Retinal pigment epithelial cell (primary cell): Measurements from ENCODE around the gene RPEL1.

Experiments used
- DNase-seq: peaks from one replicate; pipeline ENCODE4 v3.0.0-alpha.2; 2010; ENCODE audit warnings: low read depth
- H3K4me3 ChIP-seq: 2 replicates; pipeline ENCODE4 v1.5.1; 2011; ENCODE audit warnings: mild to moderate bottlenecking, low read length, control low read depth, moderate library complexity
- CTCF ChIP-seq: conservative IDR thresholded peaks from 2 replicates; pipeline ENCODE4 v1.5.1; 2011; ENCODE audit warnings: low read depth, low read length, control low read depth, inconsistent platforms

Gene RPEL1

GRCh38 chr10:103225939-103226338 is 19.7 kb upstream of the RPEL1 start:
- H3K4me3 ChIP-seq, result no peak overlapping the region
- TF ChIP-seq CTCF, result no peak
- no peak for DNase-seq

DNA sequence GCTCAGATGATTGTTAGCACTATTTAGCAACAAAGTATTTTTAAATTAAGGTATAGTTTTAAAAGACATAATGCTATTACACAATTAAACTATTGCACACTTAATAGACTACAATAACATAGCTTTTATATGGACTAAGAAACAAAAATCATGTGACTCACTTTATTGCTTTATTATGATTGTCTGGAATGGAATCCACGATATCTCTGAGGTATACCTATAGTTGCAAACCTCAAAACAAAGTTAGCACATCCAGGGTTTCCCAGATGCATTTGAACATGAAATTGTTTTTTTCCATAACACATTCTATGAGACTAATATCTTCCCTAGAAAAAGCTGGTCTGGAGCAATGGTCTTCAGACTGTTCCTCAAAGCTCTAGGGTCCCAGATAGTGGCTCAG is 18.3 kb upstream of the RPEL1 start:
- no peak for DNase-seq
- no peak for TF ChIP-seq CTCF
- H3K4me3 ChIP-seq, result no peak overlapping the region

GRCh38 chr10:103231047-103231551 is 14.6 kb upstream of the RPEL1 start:
- no peak for TF ChIP-seq CTCF
- DNase-seq, result peak; percentile 93

DNA sequence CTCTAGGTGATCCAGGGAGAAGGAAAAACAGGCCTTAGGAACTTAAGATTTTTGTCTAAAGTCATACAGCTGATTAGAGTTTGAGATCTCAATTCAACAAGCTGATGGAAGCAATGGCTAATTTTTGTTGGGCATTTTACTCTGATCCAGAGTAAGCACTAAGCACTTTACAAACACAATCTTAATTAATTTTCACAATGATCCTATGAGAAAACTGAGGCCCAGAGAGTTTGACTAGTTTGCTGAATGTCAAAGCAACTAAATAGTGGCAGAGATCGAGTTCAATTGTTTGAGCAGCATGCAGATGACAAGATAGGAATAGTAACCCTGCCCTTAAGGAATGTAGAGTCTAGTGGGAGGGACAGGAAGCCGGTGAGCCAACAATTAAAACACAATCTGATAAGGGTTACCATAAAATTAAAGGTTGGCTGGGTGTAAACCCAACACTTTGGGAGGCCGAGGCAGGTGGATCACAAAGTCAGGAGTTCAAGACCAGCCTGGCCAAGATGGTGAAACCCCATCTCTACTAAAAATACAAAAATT is 13.5 kb upstream of the RPEL1 start:
- no peak for DNase-seq

More at GRCh38 chr10:103231047-103231551, 14.6 kb upstream of the RPEL1 start:
- no peak overlapping the region for H3K4me3 ChIP-seq

DNA sequence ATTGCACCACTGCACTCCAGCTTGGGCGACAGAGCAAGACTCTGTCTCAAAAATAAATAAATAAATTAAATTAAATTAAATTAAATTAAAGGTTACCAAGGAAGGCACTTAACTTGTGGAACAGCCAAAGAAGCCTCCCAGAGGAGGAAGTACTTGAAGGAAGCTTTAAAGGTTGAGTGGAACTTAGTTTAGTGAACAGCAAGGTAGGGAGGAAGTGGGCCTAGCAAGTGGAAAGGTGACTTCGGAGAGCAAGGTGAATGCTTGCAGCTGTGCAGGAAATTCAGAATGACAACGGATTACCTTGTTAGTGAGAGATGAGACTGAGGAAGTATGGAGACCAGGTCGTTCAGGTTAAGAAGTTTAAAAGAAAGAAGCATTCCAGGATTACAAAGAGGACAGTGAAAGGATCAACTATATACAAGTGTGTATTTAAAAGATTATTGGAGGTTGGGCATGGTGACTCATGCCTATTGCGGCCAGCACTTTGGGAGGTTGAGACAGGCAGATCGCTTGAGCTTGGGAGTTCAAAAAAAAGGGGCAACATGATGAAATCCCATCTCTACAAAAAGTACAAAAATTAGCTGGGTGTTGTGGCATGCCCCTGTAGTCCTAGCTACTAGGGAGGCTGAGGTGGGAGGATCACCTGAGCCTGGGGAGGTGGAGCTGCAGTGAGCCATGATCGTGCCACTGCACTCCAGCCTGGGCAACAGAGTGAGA is 12.8 kb upstream of the RPEL1 start:
- H3K4me3 ChIP-seq, result no peak overlapping the region
- TF ChIP-seq CTCF, result no peak
- no peak for DNase-seq

More for the DNA sequence above, 13.5 kb upstream of the RPEL1 start:
- no peak for TF ChIP-seq CTCF
- H3K4me3 ChIP-seq, result no peak overlapping the region

DNA sequence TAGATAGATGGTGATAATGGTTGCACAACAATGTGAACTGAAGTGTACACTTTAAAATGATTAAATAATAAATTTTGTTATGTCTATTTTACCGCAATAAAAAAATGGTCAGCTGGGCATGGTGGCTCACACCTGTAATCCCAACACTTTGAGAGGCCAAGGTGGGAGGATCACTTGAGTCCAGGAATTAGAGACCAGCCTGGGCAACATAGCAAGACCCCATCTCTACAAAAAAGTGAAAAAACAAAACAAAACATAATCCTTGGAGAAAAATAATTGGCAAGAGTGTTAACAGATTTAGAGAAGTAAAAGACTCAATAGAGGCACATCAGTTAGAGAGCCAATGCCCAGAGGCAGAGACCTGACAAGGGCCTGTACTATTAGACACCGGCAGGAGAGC is 9.9 kb upstream of the RPEL1 start:
- DNase-seq, result no peak
- TF ChIP-seq CTCF, result no peak
- no peak overlapping the region for H3K4me3 ChIP-seq
